GM23338 (cell line): ENCODE data around the gene MAN1A2. TPM values are rescaled to one million over a fixed set of nuclear protein-coding genes. Genes with fewer than 3 reads are reported as not detected.

Experiments used
- ATAC-seq: fragments of 200-7000 bp; cut with Tn5 transposase; 3 replicates; pipeline ENCODE4 v1.9.1; 2020
- DNase-seq: peaks from one replicate; pipeline ENCODE4 v3.0.0-alpha.2; 2015; ENCODE audit warnings: low spot score
- H2AFZ ChIP-seq: fragments of 200-600 bp; sonication (generic); 2 replicates; pipeline ENCODE4 v1.8.0; 2016; ENCODE audit warnings: antibody characterized with exemption, mild to moderate bottlenecking, moderate library complexity
- H3F3A ChIP-seq: fragments of 200-600 bp; sonication (generic); replicated peaks from 2 replicates; pipeline ENCODE4 v1.8.0; 2017; ENCODE audit warnings: antibody characterized with exemption, mixed run types, low read depth
- H3K27ac ChIP-seq: fragments of 200-600 bp; sonication (generic); 2 replicates; pipeline ENCODE4 v1.6.1; 2016; ENCODE audit warnings: low read depth
- H3K27me3 ChIP-seq: fragments of 200-600 bp; sonication (generic); 2 replicates; pipeline ENCODE4 v1.8.0; 2016; ENCODE audit warnings: mild to moderate bottlenecking, mixed run types, moderate library complexity; ENCODE audit not compliant: insufficient read depth
- H3K36me3 ChIP-seq: fragments of 200-600 bp; sonication (generic); 2 replicates; pipeline ENCODE4 v1.8.0; 2016; ENCODE audit warnings: mild to moderate bottlenecking; ENCODE audit not compliant: insufficient read depth
- H3K4me1 ChIP-seq: fragments of 200-600 bp; sonication (generic); 2 replicates; pipeline ENCODE4 v1.8.0; 2016; ENCODE audit warnings: mild to moderate bottlenecking, moderate library complexity; ENCODE audit not compliant: insufficient read depth
- H3K4me2 ChIP-seq: fragments of 200-600 bp; sonication (generic); 2 replicates; pipeline ENCODE4 v1.7.1; 2017; ENCODE audit warnings: mixed run types
- H3K4me3 ChIP-seq: fragments of 200-600 bp; sonication (generic); 2 replicates; pipeline ENCODE4 v1.6.1; 2016; ENCODE audit warnings: mixed run types
- H3K79me2 ChIP-seq: fragments of 200-600 bp; sonication (generic); replicated peaks from 2 replicates; pipeline ENCODE4 v1.8.0; 2017; ENCODE audit warnings: mild to moderate bottlenecking; ENCODE audit not compliant: insufficient read depth
- H3K9me2 ChIP-seq: fragments of 200-600 bp; sonication (generic); 2 replicates; pipeline ENCODE4 v1.8.0; 2017; ENCODE audit not compliant: insufficient read depth
- H4K20me1 ChIP-seq: fragments of 200-600 bp; sonication (generic); replicated peaks from 2 replicates; pipeline ENCODE4 v1.8.0; 2017; ENCODE audit warnings: mild to moderate bottlenecking; ENCODE audit not compliant: insufficient read depth
- H3K27ac Mint-ChIP-seq: 2 replicates; pipeline ENCODE4 v1.8.0; 2020; ENCODE audit warnings: inconsistent platforms, mild to moderate bottlenecking, moderate library complexity, mixed read lengths
- H3K27me3 Mint-ChIP-seq: 3 replicates; pipeline ENCODE4 v1.8.0; 2022; ENCODE audit warnings: low read depth, mild to moderate bottlenecking, moderate library complexity, mixed read lengths, inconsistent platforms; ENCODE audit not compliant: insufficient read depth, poor library complexity
- H3K36me3 Mint-ChIP-seq: 3 replicates; pipeline ENCODE4 v1.8.0; 2021; ENCODE audit warnings: low read depth, mild to moderate bottlenecking, inconsistent platforms, moderate library complexity, mixed read lengths
- H3K4me1 Mint-ChIP-seq: 3 replicates; pipeline ENCODE4 v1.8.0; 2020; ENCODE audit warnings: mild to moderate bottlenecking, inconsistent platforms, mixed read lengths
- H3K4me3 Mint-ChIP-seq: 3 replicates; pipeline ENCODE4 v1.8.0; 2021; ENCODE audit warnings: moderate library complexity, mild to moderate bottlenecking, inconsistent platforms, mixed read lengths
- H3K9me3 Mint-ChIP-seq: 3 replicates; pipeline ENCODE4 v1.8.0; 2020; ENCODE audit warnings: moderate library complexity, mild to moderate bottlenecking, inconsistent platforms, mixed read lengths
- CREB1 ChIP-seq: fragments of 250-450 bp; sonication (Bioruptor Pico); IDR thresholded peaks from 2 replicates; pipeline ENCODE4 v1.5.0; 2020; ENCODE audit warnings: low read depth, mild to moderate bottlenecking, moderate library complexity
- CTCF ChIP-seq, 2 experiments: fragments of 200-600 bp in 1 of 2; sonication (generic) in 1 of 2; conservative IDR thresholded peaks; 2 replicates each; pipeline versions ENCODE4 v1.5.1 to v1.6.1; 2016 to 2017; ENCODE audit warnings: antibody characterized with exemption in 2 of 2, low read depth in 2 of 2, mild to moderate bottlenecking in 2 of 2, moderate library complexity in 1 of 2
- EZH2 ChIP-seq: fragments of 200-600 bp; sonication (generic); IDR thresholded peaks from one replicate; pipeline ENCODE4 v1.8.0; 2017; ENCODE audit warnings: antibody characterized with exemption, mild to moderate bottlenecking, low read depth; ENCODE audit not compliant: unreplicated experiment
- EZH2phosphoT487 ChIP-seq: fragments of 200-600 bp; sonication (generic); IDR thresholded peaks from one replicate; pipeline ENCODE4 v1.8.1; 2018; ENCODE audit warnings: antibody characterized with exemption; ENCODE audit not compliant: unreplicated experiment
- JUNB ChIP-seq: IDR thresholded peaks from one replicate; pipeline ENCODE4 v1.6.1; 2016; ENCODE audit warnings: antibody characterized with exemption; ENCODE audit not compliant: unreplicated experiment
- NANOG ChIP-seq: IDR thresholded peaks from 2 replicates; pipeline ENCODE4 v1.6.1; 2016; ENCODE audit warnings: antibody characterized with exemption, borderline replicate concordance
- POLR2AphosphoS5 ChIP-seq: IDR thresholded peaks from 2 replicates; pipeline ENCODE4 v1.6.1; 2016; ENCODE audit warnings: antibody characterized with exemption, low read depth
- REST ChIP-seq: IDR thresholded peaks from one replicate; pipeline ENCODE4 v1.6.1; 2018; ENCODE audit warnings: antibody characterized with exemption; ENCODE audit not compliant: unreplicated experiment
- STAT1 ChIP-seq: IDR thresholded peaks from one replicate; pipeline ENCODE4 v1.6.1; 2016; ENCODE audit warnings: antibody characterized with exemption; ENCODE audit not compliant: unreplicated experiment
- ZNF114 ChIP-seq: fragments of 250-450 bp; sonication (Bioruptor Pico); IDR thresholded peaks from 2 replicates; pipeline ENCODE4 v1.5.0; 2020; ENCODE audit warnings: mild to moderate bottlenecking, moderate library complexity
- ZNF331 ChIP-seq: fragments of 250-450 bp; sonication (Bioruptor Pico); IDR thresholded peaks from 2 replicates; pipeline ENCODE4 v1.5.0; 2020; ENCODE audit warnings: low read depth, mild to moderate bottlenecking, moderate library complexity
- ZNF462 ChIP-seq: fragments of 250-450 bp; sonication (Bioruptor Pico); IDR thresholded peaks from 2 replicates; pipeline ENCODE4 v1.5.0; 2020; ENCODE audit warnings: mild to moderate bottlenecking, moderate library complexity
- polyA plus RNA-seq: library from polyadenylated mRNA; unstranded; fragments of >200 nt; fragmentation: Nextera tagmentation; extraction: Ambion mirVana; gene quantifications from 2 replicates; pipeline ENCODE4 v1.2.1, GENCODE V29; 2016
- total RNA-seq: library from RNA; depleted of rRNA; stranded (reverse); fragments of >200 nt; shearing (Covaris generic); gene quantifications from 2 replicates; pipeline ENCODE4 v1.2.3, GENCODE V29; 2014
- TF ChIP-seq, protein P1 (sequence below): IDR thresholded peaks from 2 replicates; pipeline ENCODE4 v1.6.1; 2016; ENCODE audit warnings: antibody characterized with exemption

The MAN1A2 gene
- total and polyA plus RNA-seq, 2 experiments from 2014 or later = 18.6 to 22.2 TPM

DNA sequence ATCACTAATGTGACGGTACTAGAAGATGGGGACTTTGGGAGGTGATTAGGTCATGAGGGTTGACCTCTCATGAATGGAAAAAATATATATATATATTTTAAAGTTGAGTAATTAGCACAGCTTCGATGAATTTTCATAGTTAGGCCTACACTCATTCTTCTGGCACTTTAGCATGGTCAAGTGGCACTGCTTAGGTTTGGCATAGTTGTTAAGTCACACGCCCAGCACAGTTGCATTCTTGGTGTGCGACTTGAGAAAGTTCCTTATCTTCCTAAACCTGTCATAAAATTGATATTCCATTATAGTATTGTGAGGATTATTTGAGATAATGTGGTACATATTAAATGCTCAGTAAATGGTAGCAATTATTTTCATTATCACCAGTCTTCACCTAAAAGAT, 47.7 kb downstream of the MAN1A2 start:
- Histone ChIP-seq H3K27ac (no peak overlapping the region), H3K36me3 (no peaks in the 10 kb centered on the region), H3K4me1 (peaks cover 14% of the 10 kb centered on the region), H3F3A (no peaks in the 10 kb centered on the region), H3K27me3 (no peaks in the 10 kb centered on the region), H3K4me2 (no peak overlapping the region), H3K4me3 (no peak overlapping the region), H3K9me2 (no peaks in the 10 kb centered on the region), H2AFZ (no peak overlapping the region), H3K79me2 (no peaks in the 10 kb centered on the region), H4K20me1 (no peaks in the 10 kb centered on the region)
- peaks cover 9% of the 10 kb centered on the region for H3K4me1 Mint-ChIP-seq
- H3K27me3 Mint-ChIP-seq = no peaks in the 10 kb centered on the region
- TF ChIP-seq CREB1 (CRISPR knock-in tag) = no peak
- TF ChIP-seq REST = no peak
- no peak for TF ChIP-seq ZNF462
- TF ChIP-seq ZNF331 (CRISPR knock-in tag) = no peak
- TF ChIP-seq CTCF (conservative IDR thresholded peaks at IDR 0.05; ENCODE audit: low read depth in 2 of 2) = no peak
- TF ChIP-seq JUNB = no peak
- no peak for TF ChIP-seq EZH2
- TF ChIP-seq EZH2phosphoT487 = no peak
- TF ChIP-seq ZNF114 (CRISPR knock-in tag) = no peak
- TF ChIP-seq NANOG = no peak
- TF ChIP-seq, protein P1, sequence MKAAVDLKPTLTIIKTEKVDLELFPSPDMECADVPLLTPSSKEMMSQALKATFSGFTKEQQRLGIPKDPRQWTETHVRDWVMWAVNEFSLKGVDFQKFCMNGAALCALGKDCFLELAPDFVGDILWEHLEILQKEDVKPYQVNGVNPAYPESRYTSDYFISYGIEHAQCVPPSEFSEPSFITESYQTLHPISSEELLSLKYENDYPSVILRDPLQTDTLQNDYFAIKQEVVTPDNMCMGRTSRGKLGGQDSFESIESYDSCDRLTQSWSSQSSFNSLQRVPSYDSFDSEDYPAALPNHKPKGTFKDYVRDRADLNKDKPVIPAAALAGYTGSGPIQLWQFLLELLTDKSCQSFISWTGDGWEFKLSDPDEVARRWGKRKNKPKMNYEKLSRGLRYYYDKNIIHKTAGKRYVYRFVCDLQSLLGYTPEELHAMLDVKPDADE = no peak
- TF ChIP-seq STAT1 = no peak
- TF ChIP-seq POLR2AphosphoS5 = no peak
- H3K27ac Mint-ChIP-seq = no peak overlapping the region
- no peak overlapping the region for H3K4me3 Mint-ChIP-seq
- DNase-seq (no peak), ATAC-seq (no peak)
- H3K9me3 Mint-ChIP-seq = no peaks in the 10 kb centered on the region
- no peaks in the 10 kb centered on the region for H3K36me3 Mint-ChIP-seq
